Osteocyte (in vitro differentiated cells): ENCODE data around the gene LXN. TPM values are rescaled to one million over a fixed set of nuclear protein-coding genes. Genes with fewer than 3 reads are reported as not detected.

ENCODE experiments used
- DNase-seq: peaks from one replicate; pipeline ENCODE4 v3.0.0; 2021; ENCODE audit warnings: mixed read lengths; ENCODE audit not compliant: unreplicated experiment; ENCODE audit errors: extremely low spot score
- H3K27ac Mint-ChIP-seq: one replicate; pipeline ENCODE4 v1.8.0; 2021; ENCODE audit warnings: mild to moderate bottlenecking, mixed read lengths; ENCODE audit not compliant: unreplicated experiment
- H3K27me3 Mint-ChIP-seq: one replicate; pipeline ENCODE4 v1.8.0; 2021; ENCODE audit warnings: mixed read lengths; ENCODE audit not compliant: unreplicated experiment
- H3K36me3 Mint-ChIP-seq: one replicate; pipeline ENCODE4 v1.8.0; 2021; ENCODE audit warnings: mixed read lengths; ENCODE audit not compliant: unreplicated experiment
- H3K4me1 Mint-ChIP-seq: one replicate; pipeline ENCODE4 v1.8.0; 2021; ENCODE audit warnings: mixed read lengths; ENCODE audit not compliant: unreplicated experiment
- H3K4me3 Mint-ChIP-seq: one replicate; pipeline ENCODE4 v1.8.0; 2021; ENCODE audit warnings: mild to moderate bottlenecking, moderate library complexity, mixed read lengths; ENCODE audit not compliant: unreplicated experiment
- H3K9me3 Mint-ChIP-seq: one replicate; pipeline ENCODE4 v1.8.0; 2021; ENCODE audit warnings: mixed read lengths; ENCODE audit not compliant: unreplicated experiment
- total RNA-seq: library from RNA; stranded (reverse); gene quantifications from 2 replicates; pipeline ENCODE4 v1.2.1, GENCODE V29; 2021
- TF ChIP-seq, protein P1 (sequence below): fragments of 200-600 bp; sonication (generic); IDR thresholded peaks from 2 replicates; pipeline ENCODE4 v1.5.0; 2021; ENCODE audit warnings: antibody characterized with exemption, mild to moderate bottlenecking, moderate library complexity

LXN gene
- total RNA-seq, 1 donor from 2014 or later: 7.3 TPM

DNA sequence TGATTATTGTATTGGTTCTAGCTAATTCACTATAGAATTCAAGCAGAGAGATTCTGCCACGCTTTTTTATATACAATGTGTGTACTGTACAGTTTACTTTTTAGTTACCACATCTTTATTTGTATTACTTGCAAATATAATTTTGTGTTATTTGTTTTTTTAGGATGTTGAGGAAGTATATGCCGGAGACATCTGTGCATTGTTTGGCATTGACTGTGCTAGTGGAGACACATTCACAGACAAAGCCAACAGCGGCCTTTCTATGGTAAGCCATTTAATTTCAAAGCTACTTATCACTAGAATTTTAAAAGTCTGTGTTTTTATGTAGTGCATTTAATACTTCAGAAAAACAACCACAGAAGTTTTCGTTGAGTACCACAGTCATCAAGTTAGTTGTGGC, 11.7 kb downstream of the LXN start:
- no peak overlapping the region for H3K27ac Mint-ChIP-seq
- no peaks in the 10 kb centered on the region for H3K4me1 Mint-ChIP-seq
- no peaks in the 10 kb centered on the region for H3K9me3 Mint-ChIP-seq
- H3K27me3 Mint-ChIP-seq: no peaks in the 10 kb centered on the region
- H3K36me3 Mint-ChIP-seq: peaks cover 34% of the 10 kb centered on the region
- H3K4me3 Mint-ChIP-seq: no peak overlapping the region
- TF ChIP-seq, protein P1, sequence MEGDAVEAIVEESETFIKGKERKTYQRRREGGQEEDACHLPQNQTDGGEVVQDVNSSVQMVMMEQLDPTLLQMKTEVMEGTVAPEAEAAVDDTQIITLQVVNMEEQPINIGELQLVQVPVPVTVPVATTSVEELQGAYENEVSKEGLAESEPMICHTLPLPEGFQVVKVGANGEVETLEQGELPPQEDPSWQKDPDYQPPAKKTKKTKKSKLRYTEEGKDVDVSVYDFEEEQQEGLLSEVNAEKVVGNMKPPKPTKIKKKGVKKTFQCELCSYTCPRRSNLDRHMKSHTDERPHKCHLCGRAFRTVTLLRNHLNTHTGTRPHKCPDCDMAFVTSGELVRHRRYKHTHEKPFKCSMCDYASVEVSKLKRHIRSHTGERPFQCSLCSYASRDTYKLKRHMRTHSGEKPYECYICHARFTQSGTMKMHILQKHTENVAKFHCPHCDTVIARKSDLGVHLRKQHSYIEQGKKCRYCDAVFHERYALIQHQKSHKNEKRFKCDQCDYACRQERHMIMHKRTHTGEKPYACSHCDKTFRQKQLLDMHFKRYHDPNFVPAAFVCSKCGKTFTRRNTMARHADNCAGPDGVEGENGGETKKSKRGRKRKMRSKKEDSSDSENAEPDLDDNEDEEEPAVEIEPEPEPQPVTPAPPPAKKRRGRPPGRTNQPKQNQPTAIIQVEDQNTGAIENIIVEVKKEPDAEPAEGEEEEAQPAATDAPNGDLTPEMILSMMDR: no peak
- no peak for DNase-seq

DNA sequence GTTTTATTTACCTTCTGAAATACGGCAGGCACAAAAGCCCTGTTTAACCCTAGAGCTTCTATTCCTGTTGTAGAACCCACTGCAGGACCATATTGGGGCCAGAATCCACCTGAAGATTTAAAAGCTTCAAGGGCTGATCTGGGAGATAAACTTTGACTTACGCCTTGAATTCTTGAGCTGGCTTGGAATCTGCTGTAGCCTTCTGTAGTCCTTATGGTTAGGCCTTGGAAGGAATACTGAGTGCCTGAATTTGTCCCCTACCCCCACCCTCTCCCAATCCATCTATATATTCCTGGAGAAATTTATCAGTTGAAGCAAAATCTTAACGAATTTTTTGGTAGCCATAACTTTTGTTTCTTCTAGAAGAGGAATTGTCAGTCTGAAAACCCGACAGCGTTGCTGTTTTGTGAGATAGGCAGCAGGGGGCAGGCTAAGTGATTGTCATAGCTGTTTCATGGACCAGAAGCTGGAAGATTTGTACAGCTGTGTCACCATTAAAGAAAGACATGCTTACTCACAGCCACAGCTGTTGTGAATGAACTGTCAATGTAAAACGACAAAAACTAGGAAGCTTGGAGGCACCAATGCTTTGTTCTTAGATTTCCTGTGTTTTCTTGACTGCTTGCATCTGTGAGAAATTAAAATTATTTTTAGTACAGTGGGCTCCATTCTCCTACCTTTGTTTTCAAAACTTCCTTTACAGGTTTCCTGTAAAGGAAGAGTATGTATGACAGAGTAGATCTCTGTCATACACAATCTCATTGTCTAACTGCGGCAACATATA, 12.8 kb downstream of the LXN start:
- no peaks in the 10 kb centered on the region for H3K9me3 Mint-ChIP-seq
- TF ChIP-seq, protein P1: peak; percentile 78
- H3K4me3 Mint-ChIP-seq: no peak overlapping the region
- H3K36me3 Mint-ChIP-seq: peaks cover 30% of the 10 kb centered on the region
- H3K27ac Mint-ChIP-seq: peak overlapping the region; percentile 56
- no peaks in the 10 kb centered on the region for H3K27me3 Mint-ChIP-seq
- H3K4me1 Mint-ChIP-seq: no peaks in the 10 kb centered on the region
- DNase-seq: no peak

DNA sequence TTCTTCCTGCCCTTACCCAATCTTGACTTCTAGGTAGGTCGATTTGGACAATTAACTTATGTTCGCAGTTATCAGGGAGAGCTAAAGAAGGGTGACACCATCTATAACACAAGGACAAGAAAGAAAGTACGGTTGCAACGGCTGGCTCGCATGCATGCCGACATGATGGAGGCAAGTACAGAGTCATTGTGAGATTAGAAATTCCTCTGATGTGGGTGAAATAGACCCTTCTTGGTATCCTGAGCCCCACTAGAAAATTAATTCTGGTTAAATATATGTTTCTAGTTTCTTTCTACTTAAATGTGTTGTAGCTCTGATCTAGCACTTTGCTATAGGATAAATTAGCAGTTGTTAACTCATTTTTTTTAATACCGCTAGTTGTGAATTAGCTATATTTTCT, 13.6 kb downstream of the LXN start:
- no peak for DNase-seq
- Mint-ChIP-seq H3K9me3 (no peaks in the 10 kb centered on the region), H3K4me3 (no peak overlapping the region), H3K27me3 (no peaks in the 10 kb centered on the region), H3K4me1 (no peaks in the 10 kb centered on the region), H3K27ac (no peak overlapping the region), H3K36me3 (peaks cover 24% of the 10 kb centered on the region)
- TF ChIP-seq, protein P1: no peak

DNA sequence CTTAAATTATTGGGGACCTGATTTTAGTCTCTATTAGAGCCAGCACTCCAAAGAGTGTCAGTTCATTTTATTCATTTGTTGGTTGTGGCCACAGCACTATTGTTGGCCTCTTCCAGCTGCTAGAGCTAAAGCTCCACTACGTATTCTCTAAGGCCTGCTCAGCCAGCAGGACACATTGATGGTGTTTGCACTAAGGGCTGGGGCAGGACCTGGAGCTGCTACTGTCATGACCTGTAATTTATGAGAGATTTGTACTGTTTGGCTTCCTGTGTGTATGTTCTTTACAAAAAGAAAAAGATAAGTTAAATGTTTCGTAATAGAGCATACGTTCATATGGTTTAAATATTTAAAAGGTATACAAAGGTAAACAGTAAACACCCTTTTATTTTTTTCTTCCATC, 20.0 kb downstream of the LXN start:
- H3K9me3 Mint-ChIP-seq: no peaks in the 10 kb centered on the region
- H3K4me1 Mint-ChIP-seq: no peaks in the 10 kb centered on the region
- no peak for DNase-seq
- H3K27ac Mint-ChIP-seq: no peak overlapping the region
- no peaks in the 10 kb centered on the region for H3K27me3 Mint-ChIP-seq
- no peak overlapping the region for H3K4me3 Mint-ChIP-seq
- TF ChIP-seq, protein P1: no peak
- peaks cover 41% of the 10 kb centered on the region for H3K36me3 Mint-ChIP-seq

DNA sequence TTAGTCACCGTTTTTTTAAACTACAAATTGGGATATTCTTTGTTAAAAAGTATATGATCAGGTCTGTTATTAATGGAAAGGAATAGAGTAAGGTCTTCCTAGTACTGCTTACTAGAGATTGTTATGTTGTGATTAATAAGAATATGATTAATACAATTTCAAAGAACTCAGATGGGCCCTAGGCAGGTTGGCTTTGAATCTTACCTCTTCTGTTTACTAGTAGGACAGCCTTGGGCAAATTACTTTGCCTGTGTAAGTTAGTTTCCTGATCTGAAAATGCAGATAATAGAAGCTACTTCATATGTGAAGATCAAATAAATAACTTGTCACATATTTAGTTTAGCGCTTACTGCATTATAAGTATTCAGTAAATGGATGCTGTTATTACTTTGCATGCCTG, 21.3 kb downstream of the LXN start:
- no peaks in the 10 kb centered on the region for H3K9me3 Mint-ChIP-seq

More for the DNA sequence above, 21.3 kb downstream of the LXN start:
- TF ChIP-seq, protein P1: no peak
- H3K4me3 Mint-ChIP-seq: no peak overlapping the region
- no peak overlapping the region for H3K27ac Mint-ChIP-seq
- H3K27me3 Mint-ChIP-seq: no peaks in the 10 kb centered on the region
- peaks cover 2% of the 10 kb centered on the region for H3K4me1 Mint-ChIP-seq
- peaks cover 43% of the 10 kb centered on the region for H3K36me3 Mint-ChIP-seq
- no peak for DNase-seq
